Chondrocyte (in vitro differentiated cells): ENCODE data around the gene RGS3. TPM values are rescaled to one million over a fixed set of nuclear protein-coding genes. Genes with fewer than 3 reads are reported as not detected.
"Not testable (repeated sequence)": the region's sequence is repeated elsewhere in the genome, so short reads cannot be mapped to it uniquely, and the experiment has no call there.

Experiments used
- DNase-seq: peaks from one replicate; pipeline ENCODE4 v3.0.0; 2021; ENCODE audit warnings: mixed read lengths, low spot score
- H3K27ac Mint-ChIP-seq: one replicate; pipeline ENCODE4 v1.8.0; 2021; ENCODE audit warnings: mild to moderate bottlenecking, moderate library complexity, mixed read lengths; ENCODE audit not compliant: unreplicated experiment
- H3K27me3 Mint-ChIP-seq: 2 replicates; pipeline ENCODE4 v1.8.0; 2021; ENCODE audit warnings: low read depth, mixed read lengths
- H3K36me3 Mint-ChIP-seq: 2 replicates; pipeline ENCODE4 v1.8.0; 2021; ENCODE audit warnings: low read depth, mixed read lengths
- H3K4me1 Mint-ChIP-seq: 2 replicates; pipeline ENCODE4 v1.8.0; 2021; ENCODE audit warnings: low read depth, mild to moderate bottlenecking, mixed read lengths
- H3K4me3 Mint-ChIP-seq: one replicate; pipeline ENCODE4 v1.8.0; 2021; ENCODE audit warnings: mild to moderate bottlenecking, moderate library complexity, mixed read lengths; ENCODE audit not compliant: unreplicated experiment
- H3K9me3 Mint-ChIP-seq: 2 replicates; pipeline ENCODE4 v1.8.0; 2021; ENCODE audit warnings: low read depth, mixed read lengths
- CTCF ChIP-seq: fragments of 200-600 bp; sonication (generic); IDR thresholded peaks from 2 replicates; pipeline ENCODE4 v1.5.0; 2021; ENCODE audit warnings: antibody characterized with exemption, mild to moderate bottlenecking, moderate library complexity
- total RNA-seq: library from RNA; stranded (reverse); gene quantifications from 3 replicates; pipeline ENCODE4 v1.2.1, GENCODE V29; 2021

Gene RGS3
- total RNA-seq, 1 donor from 2014 or later: 55.2 TPM

DNA sequence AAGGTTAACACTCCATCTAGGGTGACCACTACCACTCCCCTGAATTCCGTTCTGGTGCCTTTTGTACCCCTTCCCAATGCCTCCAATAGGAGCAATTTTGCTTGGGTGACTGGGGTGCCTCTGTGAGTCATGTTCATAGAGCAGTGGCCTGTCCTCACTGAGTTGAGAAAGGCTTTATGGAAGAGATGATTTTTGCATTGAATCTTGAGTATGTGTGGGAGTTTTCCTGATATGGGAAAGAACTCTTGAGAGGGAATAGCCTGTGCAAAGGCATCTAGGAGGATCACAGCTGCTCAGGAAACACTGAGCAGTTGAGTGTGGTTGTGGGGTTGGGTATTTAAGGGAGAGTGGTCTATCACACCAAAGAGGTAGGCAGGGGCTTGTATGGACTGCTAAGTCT, 36.8 kb upstream of the RGS3 start:
- Mint-ChIP-seq H3K4me3 (no peak overlapping the region), H3K4me1 (no peaks in the 10 kb centered on the region), H3K36me3 (no peaks in the 10 kb centered on the region), H3K9me3 (no peaks in the 10 kb centered on the region), H3K27ac (no peak overlapping the region), H3K27me3 (no peaks in the 10 kb centered on the region)
- no peak for TF ChIP-seq CTCF
- no peak for DNase-seq

DNA sequence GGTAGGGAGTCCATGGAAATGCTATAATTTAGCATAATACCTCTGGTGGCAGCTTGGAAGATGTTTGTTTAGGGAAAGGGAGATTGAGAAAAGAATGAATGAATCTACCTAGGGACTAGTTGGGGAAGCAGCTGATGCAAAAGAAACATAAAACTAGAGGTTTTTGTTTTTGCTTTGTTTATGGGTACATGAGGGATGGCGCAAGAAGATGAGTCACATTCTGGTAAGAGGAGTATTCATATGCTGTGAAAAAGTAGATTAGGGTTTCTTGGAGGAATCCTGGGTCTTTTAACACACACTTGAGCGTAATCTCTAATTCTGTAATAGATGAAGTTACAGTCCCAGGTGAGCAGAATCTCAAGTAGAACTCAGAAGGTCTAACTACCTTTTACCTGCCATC, 35.9 kb upstream of the RGS3 start:
- no peak for DNase-seq
- Mint-ChIP-seq H3K36me3 (no peaks in the 10 kb centered on the region), H3K4me1 (no peaks in the 10 kb centered on the region), H3K27me3 (peaks cover 2% of the 10 kb centered on the region), H3K4me3 (no peak overlapping the region), H3K27ac (no peak overlapping the region), H3K9me3 (no peaks in the 10 kb centered on the region)
- TF ChIP-seq CTCF: no peak

GRCh38 chr9:113428062-113428615, 35.4 kb upstream of the RGS3 start:
- no peaks in the 10 kb centered on the region for H3K36me3 Mint-ChIP-seq
- H3K4me1 Mint-ChIP-seq: no peaks in the 10 kb centered on the region
- no peak for TF ChIP-seq CTCF
- H3K27ac Mint-ChIP-seq: no peak overlapping the region
- no peak overlapping the region for H3K4me3 Mint-ChIP-seq
- no peaks in the 10 kb centered on the region for H3K9me3 Mint-ChIP-seq
- DNase-seq: no peak
- H3K27me3 Mint-ChIP-seq: peaks cover 4% of the 10 kb centered on the region

GRCh38 chr9:113431191-113431590, 32.3 kb upstream of the RGS3 start:
- Mint-ChIP-seq H3K9me3 (peaks cover under 1% of the 10 kb centered on the region), H3K36me3 (peaks cover 2% of the 10 kb centered on the region), H3K4me1 (no peaks in the 10 kb centered on the region), H3K27ac (no peak overlapping the region), H3K27me3 (peaks cover 6% of the 10 kb centered on the region), H3K4me3 (no peak overlapping the region)
- DNase-seq: no peak
- TF ChIP-seq CTCF: no peak

DNA sequence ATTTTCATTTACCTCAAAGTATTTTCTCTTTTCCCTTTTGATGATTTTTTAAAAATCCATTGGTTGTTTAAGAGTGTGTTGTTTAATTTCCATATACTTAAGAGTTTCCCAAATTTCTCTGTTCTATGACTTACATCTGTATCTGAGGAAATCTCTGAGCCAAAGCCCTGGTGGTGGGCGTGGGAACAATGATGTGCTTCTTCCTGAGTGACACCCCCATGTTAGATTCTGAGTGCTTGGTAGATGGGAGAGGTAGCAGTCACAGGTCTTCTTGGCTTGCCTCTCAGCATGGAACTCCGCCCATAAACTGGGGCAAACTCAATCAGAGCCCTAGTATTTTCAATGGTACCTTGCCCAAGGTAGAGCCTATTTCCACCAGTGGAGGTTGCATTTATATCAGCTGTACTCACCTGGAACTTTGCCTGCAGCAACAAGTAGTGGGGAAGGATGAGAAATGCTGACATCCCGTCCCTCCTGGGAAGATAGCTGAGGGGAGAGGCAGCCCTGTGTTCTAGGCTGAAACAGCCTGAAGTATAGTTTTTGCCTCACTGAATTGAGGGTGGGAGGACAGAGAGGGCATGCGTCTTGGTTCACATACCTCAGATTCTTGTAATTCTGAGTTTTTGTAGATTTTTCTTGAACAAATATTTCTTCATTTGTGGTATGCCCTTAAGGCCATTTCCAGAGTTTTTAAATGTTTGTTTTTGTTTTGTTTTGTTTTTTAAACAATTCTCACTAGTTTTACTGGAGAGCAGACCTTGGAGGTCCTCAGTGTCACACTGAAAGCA, 26.6 kb upstream of the RGS3 start:
- Mint-ChIP-seq H3K9me3 (peaks cover 7% of the 10 kb centered on the region), H3K27ac (peak overlapping the region; percentile 57), H3K4me3 (peak overlapping the region; percentile 7), H3K36me3 (peaks cover 2% of the 10 kb centered on the region), H3K27me3 (peaks cover 6% of the 10 kb centered on the region), H3K4me1 (peaks cover 11% of the 10 kb centered on the region)
- no peak for DNase-seq
- peak; percentile 13 for TF ChIP-seq CTCF

- not testable (repeated sequence) for H3K27ac Mint-ChIP-seq, H3K4me3 Mint-ChIP-seq, DNase-seq, H3K27me3 Mint-ChIP-seq, H3K9me3 Mint-ChIP-seq, H3K36me3 Mint-ChIP-seq
- H3K4me1 Mint-ChIP-seq: peaks cover 11% of the 10 kb centered on the region
Observed at GRCh38 chr9:113437716-113438115, 25.8 kb upstream of the RGS3 start.
